HepG2 (cell line): Measurements from ENCODE around the gene THADA. TPM values are rescaled to one million over a fixed set of nuclear protein-coding genes. Genes with fewer than 3 reads are reported as not detected.

Experiments used
- CHD4 ChIP-seq: fragments of 200-600 bp; sonication (generic); IDR thresholded peaks from 2 replicates; pipeline ENCODE4 v1.7.0; 2017; ENCODE audit warnings: mild to moderate bottlenecking, low read length, borderline replicate concordance
- EED ChIP-seq: sonication (generic); formaldehyde crosslinking; IDR thresholded peaks from 2 replicates; pipeline ENCODE4 v1.5.0; 2020; ENCODE audit warnings: mild to moderate bottlenecking, missing genetic modification reagents
- FLYWCH1 ChIP-seq: sonication (generic); formaldehyde crosslinking; IDR thresholded peaks from 2 replicates; pipeline ENCODE4 v1.8.1; 2023; ENCODE audit warnings: mild to moderate bottlenecking, missing genetic modification reagents
- FOXK1 ChIP-seq: sonication (generic); formaldehyde crosslinking; IDR thresholded peaks from 2 replicates; pipeline ENCODE4 v1.4.0; 2020; ENCODE audit warnings: low read depth, missing genetic modification reagents, borderline replicate concordance
- POGZ ChIP-seq: sonication (generic); formaldehyde crosslinking; IDR thresholded peaks from 2 replicates; pipeline ENCODE4 v1.4.0; 2020; ENCODE audit warnings: mild to moderate bottlenecking, missing genetic modification reagents
- TCF7L2 ChIP-seq: IDR thresholded peaks from 2 replicates; pipeline ENCODE4 v1.6.1; 2011; ENCODE audit warnings: mild to moderate bottlenecking, low read depth, low read length, moderate library complexity
- ZBED4 ChIP-seq: sonication (generic); formaldehyde crosslinking; IDR thresholded peaks from 2 replicates; pipeline ENCODE4 v1.4.0; 2020; ENCODE audit warnings: missing genetic modification reagents, borderline replicate concordance
- ZNF17 ChIP-seq: sonication (generic); formaldehyde crosslinking; IDR thresholded peaks from 2 replicates; pipeline ENCODE4 v1.5.0; 2020; ENCODE audit warnings: mild to moderate bottlenecking, missing genetic modification reagents
- ZNF660 ChIP-seq: sonication (generic); formaldehyde crosslinking; IDR thresholded peaks from 2 replicates; pipeline ENCODE4 v1.5.1; 2020; ENCODE audit warnings: mild to moderate bottlenecking, low read depth, missing genetic modification reagents, borderline replicate concordance
- ZNF710 ChIP-seq: sonication (generic); formaldehyde crosslinking; IDR thresholded peaks from 2 replicates; pipeline ENCODE4 v1.5.0; 2020; ENCODE audit warnings: mild to moderate bottlenecking, missing genetic modification reagents, borderline replicate concordance
- polyA plus RNA-seq, 8 experiments: library from polyadenylated mRNA; depleted of rRNA in 3 of 8; stranded (reverse) in 7 of 8; unstranded in 1 of 8; fragments of >200 nt; fragmentation: Illumina TruSeq in 4 of 8; extraction: Trizol in 4 of 8; gene quantifications; 2 replicates each; pipeline versions ENCODE4 v1.2.1 to v1.2.3, GENCODE V29; 2011 to 2016; ENCODE audit warnings: low read depth in 4 of 8, missing spikeins in 1 of 8, mixed read lengths in 1 of 8; ENCODE audit not compliant: insufficient read depth in 1 of 8
- total RNA-seq, 5 experiments: library from RNA; depleted of rRNA; stranded (reverse); fragments of >200 nt; fragmentation: Illumina TruSeq; extraction: Trizol; gene quantifications; 2 replicates each; pipeline ENCODE4 v1.2.3, GENCODE V29; 2016; ENCODE audit warnings: low read depth in 1 of 5
- TF ChIP-seq, protein P1 (sequence below): IDR thresholded peaks from 2 replicates; pipeline ENCODE4 v1.6.1; 2018; ENCODE audit warnings: missing genetic modification reagents, mild to moderate bottlenecking, missing compliant biosample characterization
- TF ChIP-seq, protein P2 (sequence below): sonication (generic); formaldehyde crosslinking; IDR thresholded peaks from 2 replicates; pipeline ENCODE4 v1.4.0; 2020; ENCODE audit warnings: missing genetic modification reagents, borderline replicate concordance
- TF ChIP-seq, protein P3 (sequence below): sonication (generic); formaldehyde crosslinking; IDR thresholded peaks from 2 replicates; pipeline ENCODE4 v1.8.0; 2022; ENCODE audit warnings: mild to moderate bottlenecking, missing genetic modification reagents, borderline replicate concordance

The THADA gene
- total and polyA plus RNA-seq, 2 of the 13 experiments (the other 11 are each of a cell fraction or from before 2014, with no cell fraction given), result 12.7 to 21.7 TPM

DNA sequence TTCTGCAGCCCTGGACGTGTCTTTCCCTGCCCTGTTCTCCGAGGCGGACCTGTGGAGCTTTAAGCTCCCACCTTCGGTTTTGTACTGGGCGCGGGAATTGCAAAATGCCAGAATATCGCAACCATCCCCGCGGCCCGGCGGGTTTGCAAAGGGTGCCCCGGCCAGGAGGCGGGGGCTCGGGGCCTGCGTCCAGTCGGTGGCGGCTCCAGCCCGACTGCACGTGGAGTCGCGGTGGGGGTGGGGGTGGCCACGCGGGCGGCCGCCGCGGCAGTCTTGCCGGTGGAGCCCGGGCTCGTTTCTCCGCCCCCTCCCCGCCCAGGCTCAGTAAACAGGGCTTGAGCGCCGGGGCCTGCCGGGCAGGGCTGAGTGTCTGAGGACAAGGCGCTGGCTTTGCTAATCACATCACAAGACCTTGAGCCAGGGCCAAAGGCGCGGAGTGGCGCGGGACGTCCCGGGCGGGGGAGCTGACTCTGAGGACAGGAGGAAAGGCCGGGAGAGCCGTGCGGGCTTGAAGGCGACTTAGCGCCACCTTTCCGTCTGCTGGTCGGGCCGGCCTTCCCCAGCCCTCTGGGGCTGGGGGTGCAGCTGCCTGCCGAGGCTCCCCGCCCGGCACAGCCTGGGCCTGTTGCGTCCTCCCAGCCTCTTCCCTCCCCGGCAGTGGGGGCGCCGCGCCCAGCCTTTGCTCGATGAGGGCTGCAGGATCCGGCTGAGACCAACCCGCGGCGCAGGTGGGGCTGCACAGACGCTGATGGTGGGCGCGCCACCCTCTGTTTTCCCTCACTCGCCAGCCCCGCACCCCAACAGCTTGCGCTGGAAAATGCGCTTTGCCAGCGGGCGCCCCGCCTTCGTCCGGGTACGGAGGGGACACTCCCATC is 368.6 kb downstream of the THADA start (continued):
- TF ChIP-seq, protein P1, sequence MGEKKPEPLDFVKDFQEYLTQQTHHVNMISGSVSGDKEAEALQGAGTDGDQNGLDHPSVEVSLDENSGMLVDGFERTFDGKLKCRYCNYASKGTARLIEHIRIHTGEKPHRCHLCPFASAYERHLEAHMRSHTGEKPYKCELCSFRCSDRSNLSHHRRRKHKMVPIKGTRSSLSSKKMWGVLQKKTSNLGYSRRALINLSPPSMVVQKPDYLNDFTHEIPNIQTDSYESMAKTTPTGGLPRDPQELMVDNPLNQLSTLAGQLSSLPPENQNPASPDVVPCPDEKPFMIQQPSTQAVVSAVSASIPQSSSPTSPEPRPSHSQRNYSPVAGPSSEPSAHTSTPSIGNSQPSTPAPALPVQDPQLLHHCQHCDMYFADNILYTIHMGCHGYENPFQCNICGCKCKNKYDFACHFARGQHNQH (CRISPR knock-in tag), result 0 out of 2 replicates have a peak, but pooled peaks have one; percentile 89
- TF ChIP-seq CHD4 (no peak), EED (peak; percentile 90), ZBED4 (CRISPR knock-in tag) (peak; percentile 78), FLYWCH1 (peak; percentile 83; the same call in 1 of the 2 replicates), ZNF17 (CRISPR knock-in tag) (0 out of 2 replicates have a peak, but pooled peaks have one; percentile 59), ZNF660 (CRISPR knock-in tag) (0 out of 2 replicates have a peak, but pooled peaks have one; percentile 65), FOXK1 (CRISPR knock-in tag) (peak; percentile 42; the same call in 1 of the 2 replicates), POGZ (CRISPR knock-in tag) (0 out of 2 replicates have a peak, but pooled peaks have one; percentile 38), TCF7L2 (no peak), ZNF710 (CRISPR knock-in tag) (peak; percentile 73)
- TF ChIP-seq, protein P2, sequence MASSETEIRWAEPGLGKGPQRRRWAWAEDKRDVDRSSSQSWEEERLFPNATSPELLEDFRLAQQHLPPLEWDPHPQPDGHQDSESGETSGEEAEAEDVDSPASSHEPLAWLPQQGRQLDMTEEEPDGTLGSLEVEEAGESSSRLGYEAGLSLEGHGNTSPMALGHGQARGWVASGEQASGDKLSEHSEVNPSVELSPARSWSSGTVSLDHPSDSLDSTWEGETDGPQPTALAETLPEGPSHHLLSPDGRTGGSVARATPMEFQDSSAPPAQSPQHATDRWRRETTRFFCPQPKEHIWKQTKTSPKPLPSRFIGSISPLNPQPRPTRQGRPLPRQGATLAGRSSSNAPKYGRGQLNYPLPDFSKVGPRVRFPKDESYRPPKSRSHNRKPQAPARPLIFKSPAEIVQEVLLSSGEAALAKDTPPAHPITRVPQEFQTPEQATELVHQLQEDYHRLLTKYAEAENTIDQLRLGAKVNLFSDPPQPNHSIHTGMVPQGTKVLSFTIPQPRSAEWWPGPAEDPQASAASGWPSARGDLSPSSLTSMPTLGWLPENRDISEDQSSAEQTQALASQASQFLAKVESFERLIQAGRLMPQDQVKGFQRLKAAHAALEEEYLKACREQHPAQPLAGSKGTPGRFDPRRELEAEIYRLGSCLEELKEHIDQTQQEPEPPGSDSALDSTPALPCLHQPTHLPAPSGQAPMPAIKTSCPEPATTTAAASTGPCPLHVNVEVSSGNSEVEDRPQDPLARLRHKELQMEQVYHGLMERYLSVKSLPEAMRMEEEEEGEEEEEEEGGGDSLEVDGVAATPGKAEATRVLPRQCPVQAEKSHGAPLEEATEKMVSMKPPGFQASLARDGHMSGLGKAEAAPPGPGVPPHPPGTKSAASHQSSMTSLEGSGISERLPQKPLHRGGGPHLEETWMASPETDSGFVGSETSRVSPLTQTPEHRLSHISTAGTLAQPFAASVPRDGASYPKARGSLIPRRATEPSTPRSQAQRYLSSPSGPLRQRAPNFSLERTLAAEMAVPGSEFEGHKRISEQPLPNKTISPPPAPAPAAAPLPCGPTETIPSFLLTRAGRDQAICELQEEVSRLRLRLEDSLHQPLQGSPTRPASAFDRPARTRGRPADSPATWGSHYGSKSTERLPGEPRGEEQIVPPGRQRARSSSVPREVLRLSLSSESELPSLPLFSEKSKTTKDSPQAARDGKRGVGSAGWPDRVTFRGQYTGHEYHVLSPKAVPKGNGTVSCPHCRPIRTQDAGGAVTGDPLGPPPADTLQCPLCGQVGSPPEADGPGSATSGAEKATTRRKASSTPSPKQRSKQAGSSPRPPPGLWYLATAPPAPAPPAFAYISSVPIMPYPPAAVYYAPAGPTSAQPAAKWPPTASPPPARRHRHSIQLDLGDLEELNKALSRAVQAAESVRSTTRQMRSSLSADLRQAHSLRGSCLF (CRISPR knock-in tag), result no peak
- TF ChIP-seq, protein P3, sequence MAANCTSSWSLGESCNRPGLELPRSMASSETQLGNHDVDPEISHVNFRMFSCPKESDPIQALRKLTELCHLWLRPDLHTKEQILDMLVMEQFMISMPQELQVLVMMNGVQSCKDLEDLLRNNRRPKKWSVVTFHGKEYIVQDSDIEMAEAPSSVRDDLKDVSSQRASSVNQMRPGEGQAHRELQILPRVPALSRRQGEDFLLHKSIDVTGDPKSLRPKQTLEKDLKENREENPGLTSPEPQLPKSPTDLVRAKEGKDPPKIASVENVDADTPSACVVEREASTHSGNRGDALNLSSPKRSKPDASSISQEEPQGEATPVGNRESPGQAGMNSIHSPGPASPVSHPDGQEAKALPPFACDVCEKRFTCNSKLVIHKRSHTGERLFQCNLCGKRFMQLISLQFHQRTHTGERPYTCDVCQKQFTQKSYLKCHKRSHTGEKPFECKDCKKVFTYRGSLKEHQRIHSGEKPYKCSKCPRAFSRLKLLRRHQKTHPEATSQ (CRISPR knock-in tag), result peak; percentile 75; the same call in 1 of the 2 replicates
